Measurements from ENCODE around the gene PPT2.
"Not testable (repeated sequence)": the region's sequence is repeated elsewhere in the genome, so short reads cannot be mapped to it uniquely, and the experiment has no call there.

PPT2 gene

DNA sequence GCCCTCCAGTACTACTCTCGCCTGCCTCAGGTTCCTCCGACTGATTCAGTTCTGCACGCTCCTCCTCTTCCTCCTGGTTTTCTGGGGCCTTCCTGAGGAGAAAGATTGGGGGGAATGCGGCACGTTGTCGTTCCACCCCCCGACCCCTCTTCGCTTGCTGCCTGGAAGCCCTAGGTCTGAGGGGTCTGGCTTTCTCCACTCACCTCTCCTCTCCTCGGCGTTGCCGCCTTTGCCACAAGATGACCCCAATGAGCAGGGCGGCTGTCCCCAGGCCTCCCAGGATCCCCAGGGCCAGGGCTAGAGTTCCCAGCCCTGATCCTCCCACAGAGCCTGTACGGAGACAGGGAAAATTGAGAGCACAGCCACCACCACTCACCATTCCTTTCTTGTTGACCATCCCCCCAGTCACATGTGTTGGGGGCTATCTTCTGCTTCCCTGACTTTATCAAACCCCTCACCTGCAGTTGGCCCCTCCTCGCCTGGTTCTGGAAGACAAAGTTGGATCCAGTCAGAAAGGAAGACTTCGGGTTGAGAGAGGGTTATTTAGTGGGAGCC, 27.3 kb downstream of the PPT2 start:
- peaks cover 26% of the 10 kb centered on the region for H3K36me3 ChIP-seq (ENCODE audit: control insufficient read depth, insufficient read depth, low read length, severe bottlenecking)
- H3K9me3 ChIP-seq (ENCODE audit: control insufficient read depth, low read length): no peaks in the 10 kb centered on the region
- H3K9ac ChIP-seq (ENCODE audit: low read length): no peak overlapping the region
- H3K4me1 ChIP-seq (ENCODE audit: control insufficient read depth, insufficient read depth, low read length): peaks cover 30% of the 10 kb centered on the region
- H3K4me3 ChIP-seq (ENCODE audit: low read length): no peak overlapping the region
- H3K27me3 ChIP-seq (replicated peaks; ENCODE audit: control insufficient read depth, insufficient read depth, low read length): no peaks in the 10 kb centered on the region
- DNase-seq (ENCODE audit: low read depth): no peak

DNA sequence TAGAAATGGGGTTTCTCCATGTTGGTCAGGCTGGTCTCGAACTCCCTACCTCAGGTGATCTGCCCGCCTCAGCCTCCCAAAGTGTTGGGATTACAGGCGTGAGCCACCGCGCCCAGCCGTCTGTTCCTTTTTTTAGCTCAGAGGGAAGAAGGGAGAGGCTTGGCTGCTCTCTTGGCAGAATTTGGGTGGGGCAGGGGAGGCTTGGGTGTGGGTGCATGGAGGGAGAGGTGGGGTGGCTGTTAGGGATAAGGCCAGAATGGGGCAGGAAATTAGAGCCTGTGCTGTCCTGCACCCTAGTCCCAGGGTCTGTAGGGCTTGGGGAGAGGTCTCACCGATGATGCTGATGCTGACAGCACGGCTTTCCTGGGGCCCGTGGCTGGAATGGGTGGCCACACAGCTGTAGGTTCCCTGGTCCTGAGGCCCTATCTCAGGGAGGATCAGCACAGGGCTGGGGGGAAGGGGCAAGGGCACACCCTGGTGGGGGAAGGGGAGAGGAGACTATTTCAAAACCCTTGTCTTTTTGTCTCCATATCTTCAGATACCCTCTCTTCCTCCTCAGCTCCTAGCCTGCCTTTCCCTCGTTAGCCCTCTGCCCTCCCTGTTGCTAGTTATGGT, 28.1 kb downstream of the PPT2 start:
- Histone ChIP-seq H3K36me3 (ENCODE audit: control insufficient read depth, insufficient read depth, low read length, severe bottlenecking) (peaks cover 34% of the 10 kb centered on the region), H3K27me3 (replicated peaks; ENCODE audit: control insufficient read depth, insufficient read depth, low read length) (no peaks in the 10 kb centered on the region), H3K9ac (ENCODE audit: low read length) (peak overlapping the region; percentile 22), H3K4me3 (ENCODE audit: low read length) (no peak overlapping the region), H3K9me3 (ENCODE audit: control insufficient read depth, low read length) (no peaks in the 10 kb centered on the region), H3K4me1 (ENCODE audit: control insufficient read depth, insufficient read depth, low read length) (peaks cover 22% of the 10 kb centered on the region)
- DNase-seq (ENCODE audit: low read depth): no peak

DNA sequence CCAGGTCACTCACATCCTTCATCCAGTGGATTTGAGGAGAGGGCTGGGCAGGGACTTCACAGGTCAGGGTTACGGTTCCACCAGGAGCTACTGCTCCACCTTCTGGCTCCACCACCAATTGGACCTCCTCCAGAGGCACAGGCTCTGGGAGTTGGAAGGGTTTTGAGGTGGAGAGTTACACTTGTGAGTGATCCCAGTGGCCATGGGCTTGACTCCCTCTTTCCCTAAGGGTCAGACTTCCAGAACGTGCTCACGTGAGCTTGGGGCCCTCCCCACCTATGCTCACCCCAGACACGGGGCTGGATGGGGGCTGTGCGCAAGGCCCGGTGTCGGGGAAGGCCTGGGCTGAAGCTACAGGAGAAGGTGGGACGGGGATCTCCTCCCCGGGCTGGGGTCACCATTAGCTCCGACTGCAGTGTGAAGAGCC, 28.6 kb downstream of the PPT2 start:
- no peak overlapping the region for H3K4me3 ChIP-seq (ENCODE audit: low read length)
- no peaks in the 10 kb centered on the region for H3K27me3 ChIP-seq (replicated peaks; ENCODE audit: control insufficient read depth, insufficient read depth, low read length)
- DNase-seq (ENCODE audit: low read depth): no peak
- peaks cover 17% of the 10 kb centered on the region for H3K4me1 ChIP-seq (ENCODE audit: control insufficient read depth, insufficient read depth, low read length)
- no peaks in the 10 kb centered on the region for H3K9me3 ChIP-seq (ENCODE audit: control insufficient read depth, low read length)
- peaks cover 40% of the 10 kb centered on the region for H3K36me3 ChIP-seq (ENCODE audit: control insufficient read depth, insufficient read depth, low read length, severe bottlenecking)
- peak overlapping the region; percentile 22 for H3K9ac ChIP-seq (ENCODE audit: low read length)

DNA sequence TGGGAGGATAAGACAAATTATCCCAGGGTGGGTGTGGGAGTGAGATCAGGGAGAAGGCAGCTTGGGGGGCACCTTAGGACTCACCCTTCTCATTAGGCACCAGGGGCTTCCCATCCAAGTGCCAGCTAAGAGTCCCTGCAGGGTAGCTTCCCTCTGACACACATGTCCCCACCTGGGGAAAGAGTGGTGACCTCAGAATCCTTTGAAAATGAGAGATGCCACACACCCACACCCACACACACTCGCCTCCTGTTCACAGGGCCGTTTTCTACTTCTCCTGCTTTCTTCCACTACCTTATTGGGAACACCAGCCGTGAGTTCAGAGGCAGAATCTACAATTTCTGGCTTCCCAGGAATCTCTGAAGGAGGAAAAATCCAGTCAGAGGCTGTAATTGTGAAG, 29.1 kb downstream of the PPT2 start:
- Histone ChIP-seq H3K4me1 (ENCODE audit: control insufficient read depth, insufficient read depth, low read length) (peaks cover 18% of the 10 kb centered on the region), H3K27me3 (replicated peaks; ENCODE audit: control insufficient read depth, insufficient read depth, low read length) (no peaks in the 10 kb centered on the region), H3K4me3 (ENCODE audit: low read length) (no peak overlapping the region), H3K36me3 (ENCODE audit: control insufficient read depth, insufficient read depth, low read length, severe bottlenecking) (peaks cover 44% of the 10 kb centered on the region), H3K9ac (ENCODE audit: low read length) (no peak overlapping the region), H3K9me3 (ENCODE audit: control insufficient read depth, low read length) (no peaks in the 10 kb centered on the region)
- DNase-seq (ENCODE audit: low read depth): no peak

DNA sequence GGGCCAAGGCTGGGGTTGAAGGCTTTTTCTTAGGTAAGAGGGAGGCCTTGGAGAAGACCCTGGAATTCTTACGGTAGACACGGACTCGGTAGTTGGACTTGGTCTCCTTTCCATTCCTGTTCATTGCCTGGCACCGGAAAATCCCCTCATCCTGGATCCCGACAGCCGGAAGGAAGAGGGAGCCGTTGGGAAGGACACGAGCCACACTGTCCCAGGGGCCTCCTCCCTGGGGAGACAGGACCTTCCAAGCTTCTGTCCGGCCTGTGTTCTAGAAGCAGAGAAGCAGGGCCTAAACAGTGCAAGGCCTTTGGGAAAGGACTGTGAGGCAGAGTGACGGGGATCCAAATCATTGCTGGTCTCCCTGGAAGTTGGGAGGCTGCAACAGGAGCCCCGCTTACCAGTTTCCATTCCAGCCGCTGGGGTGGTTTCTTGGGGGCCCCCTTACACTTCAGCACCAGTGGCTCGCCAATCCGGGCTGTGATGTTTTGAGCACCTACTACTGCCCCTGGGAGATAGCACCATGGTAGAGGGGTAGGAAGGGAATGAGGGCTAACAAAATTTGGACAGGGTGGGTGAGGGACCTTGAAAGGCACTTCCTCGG, 29.6 kb downstream of the PPT2 start:
- Histone ChIP-seq H3K9me3 (ENCODE audit: control insufficient read depth, low read length) (no peaks in the 10 kb centered on the region), H3K36me3 (ENCODE audit: control insufficient read depth, insufficient read depth, low read length, severe bottlenecking) (peaks cover 46% of the 10 kb centered on the region), H3K27me3 (replicated peaks; ENCODE audit: control insufficient read depth, insufficient read depth, low read length) (no peaks in the 10 kb centered on the region), H3K4me3 (ENCODE audit: low read length) (no peak overlapping the region), H3K4me1 (ENCODE audit: control insufficient read depth, insufficient read depth, low read length) (peaks cover 23% of the 10 kb centered on the region), H3K9ac (ENCODE audit: low read length) (no peak overlapping the region)
- DNase-seq (ENCODE audit: low read depth): no peak

DNA sequence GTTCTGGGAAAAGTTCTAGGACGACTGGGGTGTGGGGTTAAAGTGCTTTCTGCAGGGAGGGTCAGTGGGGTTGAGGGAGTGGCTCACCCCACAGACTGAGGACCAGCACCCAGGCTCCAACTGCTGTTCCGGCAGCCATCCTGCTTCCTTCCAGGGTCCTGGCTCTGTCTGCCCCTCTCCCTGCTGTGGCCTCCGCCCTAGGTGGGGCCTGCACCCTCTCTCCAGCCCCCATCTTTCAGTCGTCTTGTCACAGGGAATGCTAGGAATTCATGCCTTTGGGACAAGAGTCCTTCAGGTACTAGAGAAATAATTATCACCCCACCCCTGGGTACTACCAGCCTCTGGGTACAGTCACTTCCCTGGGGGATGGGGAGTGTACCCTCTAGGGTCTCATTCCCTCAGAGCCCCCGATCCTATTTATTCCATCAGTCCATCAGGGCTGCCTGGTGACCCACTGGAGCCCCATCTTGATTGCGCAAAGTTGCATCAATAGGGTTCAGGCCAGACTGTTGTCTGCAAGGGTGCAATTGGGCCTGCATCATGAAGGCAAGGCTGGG, 30.2 kb downstream of the PPT2 start, which contains the start of gene AGER:
TSS of gene AGER (minus strand) at position 170 of the 557 bp plus-strand sequence. CDS start at position 139, 31 bp downstream.
- peaks cover 46% of the 10 kb centered on the region for H3K36me3 ChIP-seq (ENCODE audit: control insufficient read depth, insufficient read depth, low read length, severe bottlenecking)
- H3K4me1 ChIP-seq (ENCODE audit: control insufficient read depth, insufficient read depth, low read length): peaks cover 23% of the 10 kb centered on the region
- no peaks in the 10 kb centered on the region for H3K9me3 ChIP-seq (ENCODE audit: control insufficient read depth, low read length)
- no peak within 1 kb of the TSS for H3K9ac ChIP-seq (ENCODE audit: low read length)
- H3K27me3 ChIP-seq (replicated peaks; ENCODE audit: control insufficient read depth, insufficient read depth, low read length): no peaks in the 10 kb centered on the region
- no peak within 1 kb of the TSS for H3K4me3 ChIP-seq (ENCODE audit: low read length)
- no peak for DNase-seq (ENCODE audit: low read depth)

DNA sequence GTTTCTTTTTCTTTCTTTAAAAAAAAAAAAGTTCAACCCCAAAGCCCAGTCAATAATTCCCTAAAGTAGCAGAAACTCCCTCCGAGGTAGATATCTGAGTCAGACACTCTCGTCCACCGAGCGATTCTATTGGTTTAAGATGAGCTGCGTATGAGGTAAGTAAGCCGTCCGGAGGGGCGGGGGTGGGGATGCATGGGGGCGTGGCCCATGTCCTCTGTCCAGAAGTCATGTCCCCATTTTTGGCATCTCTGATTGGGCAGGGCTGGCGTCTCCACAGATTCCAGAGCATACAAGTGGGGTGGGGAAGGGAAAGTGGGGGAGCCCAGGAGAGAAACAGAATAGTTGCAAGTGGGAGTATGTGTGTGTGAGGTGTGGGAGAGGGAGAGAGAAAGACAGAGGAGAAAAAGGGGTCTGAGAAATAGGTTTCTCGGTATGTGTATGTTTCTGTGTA, 31.8 kb downstream of the PPT2 start:
- peak overlapping the region; percentile 49 for H3K9ac ChIP-seq (ENCODE audit: low read length)
- peaks cover 20% of the 10 kb centered on the region for H3K4me1 ChIP-seq (ENCODE audit: control insufficient read depth, insufficient read depth, low read length)
- not testable (repeated sequence) for H3K4me3 ChIP-seq (ENCODE audit: low read length); H3K9me3 ChIP-seq (ENCODE audit: control insufficient read depth, low read length); H3K27me3 ChIP-seq (replicated peaks; ENCODE audit: control insufficient read depth, insufficient read depth, low read length)
- peak; percentile 94 for DNase-seq (ENCODE audit: low read depth)
- peaks cover 36% of the 10 kb centered on the region for H3K36me3 ChIP-seq (ENCODE audit: control insufficient read depth, insufficient read depth, low read length, severe bottlenecking)

DNA sequence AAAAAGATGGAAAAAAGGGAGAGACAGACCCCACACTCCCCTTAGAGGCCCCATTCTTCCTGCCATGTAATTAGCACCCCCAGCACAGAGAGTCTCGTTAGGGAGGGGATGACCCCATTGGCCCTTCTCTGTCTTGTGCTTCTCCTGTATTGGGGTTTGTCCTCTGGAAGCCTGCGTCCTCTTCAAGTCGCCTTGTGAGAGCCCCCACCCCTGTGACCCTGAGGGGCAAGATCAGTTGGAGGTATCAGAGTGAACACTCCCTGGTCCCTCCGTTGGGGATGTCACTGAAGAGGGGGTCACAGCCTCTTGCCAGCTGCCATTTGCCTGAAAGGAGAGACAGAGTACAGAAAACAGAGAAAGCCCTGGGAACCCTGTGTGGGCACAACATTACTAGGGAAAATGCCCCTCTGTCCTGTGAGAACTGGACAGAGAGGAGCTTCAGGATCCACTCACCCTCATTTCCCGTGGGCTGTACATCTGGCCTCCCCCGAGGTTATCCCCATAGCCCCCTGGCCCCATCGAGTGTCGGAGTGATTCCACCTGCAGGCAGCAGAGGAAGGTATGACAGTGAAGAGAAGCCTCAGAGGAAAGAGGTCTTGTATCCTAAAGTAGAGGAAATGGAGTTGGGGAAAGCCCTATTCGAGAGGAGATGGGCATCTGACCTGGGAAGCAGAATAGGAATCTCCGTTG, 32.4 kb downstream of the PPT2 start:
- H3K9me3 ChIP-seq (ENCODE audit: control insufficient read depth, low read length); H3K4me3 ChIP-seq (ENCODE audit: low read length); H3K27me3 ChIP-seq (replicated peaks; ENCODE audit: control insufficient read depth, insufficient read depth, low read length); DNase-seq (ENCODE audit: low read depth): not testable (repeated sequence)
- H3K36me3 ChIP-seq (ENCODE audit: control insufficient read depth, insufficient read depth, low read length, severe bottlenecking): peaks cover 30% of the 10 kb centered on the region
- peak overlapping the region; percentile 49 for H3K9ac ChIP-seq (ENCODE audit: low read length)
- peaks cover 20% of the 10 kb centered on the region for H3K4me1 ChIP-seq (ENCODE audit: control insufficient read depth, insufficient read depth, low read length)

DNA sequence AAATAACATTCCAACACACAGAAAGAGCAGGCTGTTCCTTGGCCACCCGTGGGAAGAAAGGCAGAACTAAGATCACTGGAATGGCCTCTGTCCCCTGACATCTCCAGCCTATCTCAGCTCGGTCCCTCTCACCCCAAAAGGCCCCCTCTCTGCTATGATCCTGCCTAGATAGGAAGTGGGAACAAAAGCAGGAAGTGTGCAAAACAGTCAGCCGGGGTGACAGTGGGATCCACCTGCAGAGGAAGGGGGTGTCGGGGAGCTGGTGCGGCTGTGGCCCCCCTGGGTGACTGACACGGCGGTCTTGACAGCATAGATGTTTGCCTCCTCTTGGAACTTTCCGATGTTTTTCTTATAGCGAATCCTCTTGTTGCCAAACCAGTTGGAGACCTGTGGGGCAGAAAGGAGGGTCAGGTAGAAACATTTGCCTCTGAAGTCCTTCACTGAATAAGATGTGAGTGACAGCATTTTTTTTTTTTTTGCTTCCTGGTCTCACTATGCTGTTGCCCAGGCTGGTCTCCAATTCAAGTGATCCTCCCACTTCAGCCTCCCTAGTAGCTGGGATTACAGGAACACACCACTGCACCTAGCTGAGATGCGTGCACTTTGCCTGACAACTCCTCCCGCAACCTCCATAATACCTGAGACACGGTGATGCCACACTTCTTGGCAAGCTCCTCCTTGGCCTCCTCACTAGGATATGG, 33.2 kb downstream of the PPT2 start:
- no peaks in the 10 kb centered on the region for H3K27me3 ChIP-seq (replicated peaks; ENCODE audit: control insufficient read depth, insufficient read depth, low read length)
- no peaks in the 10 kb centered on the region for H3K9me3 ChIP-seq (ENCODE audit: control insufficient read depth, low read length)
- H3K36me3 ChIP-seq (ENCODE audit: control insufficient read depth, insufficient read depth, low read length, severe bottlenecking): peaks cover 27% of the 10 kb centered on the region
- peak overlapping the region; percentile 97 for H3K9ac ChIP-seq (ENCODE audit: low read length)
- H3K4me3 ChIP-seq (ENCODE audit: low read length): no peak overlapping the region
- DNase-seq (ENCODE audit: low read depth): no peak
- H3K4me1 ChIP-seq (ENCODE audit: control insufficient read depth, insufficient read depth, low read length): peaks cover 20% of the 10 kb centered on the region

DNA sequence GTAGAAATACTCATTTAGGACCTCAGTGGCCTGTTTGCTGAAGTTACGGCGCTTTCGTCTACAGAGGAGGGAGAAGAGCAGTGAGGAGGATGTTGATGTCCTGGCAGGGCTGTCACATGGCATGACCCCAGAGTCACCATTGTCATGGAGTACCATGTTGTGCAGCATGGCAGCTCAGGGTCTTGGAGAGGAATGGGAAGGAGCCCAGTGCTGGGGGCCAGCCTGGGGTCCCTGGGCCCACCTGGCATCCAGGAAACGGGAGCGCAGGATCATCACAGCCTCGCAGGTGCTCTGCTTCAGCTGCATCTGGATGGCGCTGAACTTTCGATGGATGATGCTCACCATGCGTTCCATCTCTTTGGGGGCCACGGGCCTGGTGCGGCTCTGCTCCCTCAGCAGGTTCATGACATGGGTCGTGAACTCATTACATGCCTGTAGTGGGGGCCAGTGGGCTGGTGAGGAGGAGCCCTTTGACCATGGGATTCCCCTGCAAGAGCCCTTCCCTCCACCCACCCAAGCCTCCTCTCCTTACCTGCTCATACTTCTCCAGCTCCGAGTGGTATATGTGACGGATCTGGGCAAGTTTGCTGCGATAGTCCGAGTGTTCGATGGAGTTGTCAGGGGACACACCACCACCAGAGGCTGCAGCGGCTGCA, 33.9 kb downstream of the PPT2 start:
- H3K9ac ChIP-seq (ENCODE audit: low read length): peak overlapping the region; percentile 97
- peaks cover 22% of the 10 kb centered on the region for H3K36me3 ChIP-seq (ENCODE audit: control insufficient read depth, insufficient read depth, low read length, severe bottlenecking)
- H3K9me3 ChIP-seq (ENCODE audit: control insufficient read depth, low read length); H3K27me3 ChIP-seq (replicated peaks; ENCODE audit: control insufficient read depth, insufficient read depth, low read length); DNase-seq (ENCODE audit: low read depth): not testable (repeated sequence)
- peaks cover 20% of the 10 kb centered on the region for H3K4me1 ChIP-seq (ENCODE audit: control insufficient read depth, insufficient read depth, low read length)
- H3K4me3 ChIP-seq (ENCODE audit: low read length): peak overlapping the region; percentile 94
